ENCODE measurements around the gene DNAJC10. TPM values are rescaled to one million over a fixed set of nuclear protein-coding genes. Genes with fewer than 3 reads are reported as not detected.
A peak's percentile ranks its signal among the peaks of the same experiment; 100 is the strongest.

The DNAJC10 gene
- total RNA-seq, 2 donors from 2014 or later: 42.8 to 52.9 TPM

GRCh38 chr2:182754231-182754630 is 38.2 kb downstream of the DNAJC10 start:
- intact Hi-C loops (cut with DNase I): no loop called here
- H3K4me3 ChIP-seq: no peak overlapping the region
- no peaks in the 10 kb centered on the region for H3K27me3 ChIP-seq (replicated peaks; ENCODE audit: insufficient read depth)
- no peaks in the 10 kb centered on the region for H3K36me3 ChIP-seq
- no peaks in the 10 kb centered on the region for H3K9me3 ChIP-seq
- no peaks in the 10 kb centered on the region for H3K4me1 ChIP-seq (replicated peaks)
- no peak overlapping the region for H3K27ac ChIP-seq
- no peak for DNase-seq (ENCODE audit: low spot score)
- TF ChIP-seq POLR2A (IDR thresholded peaks at IDR 0.05): no peak
- TF ChIP-seq CTCF (IDR thresholded peaks at IDR 0.05): no peak
- no peak for TF ChIP-seq POLR2AphosphoS5 (IDR thresholded peaks at IDR 0.05)

GRCh38 chr2:182758379-182758778 is 42.3 kb downstream of the DNAJC10 start:
- H3K4me1 ChIP-seq (replicated peaks): no peaks in the 10 kb centered on the region
- no peaks in the 10 kb centered on the region for H3K9me3 ChIP-seq
- no peaks in the 10 kb centered on the region for H3K27me3 ChIP-seq (replicated peaks; ENCODE audit: insufficient read depth)
- H3K36me3 ChIP-seq: no peaks in the 10 kb centered on the region
- no peak overlapping the region for H3K4me3 ChIP-seq
- no peak overlapping the region for H3K27ac ChIP-seq
- TF ChIP-seq POLR2A (IDR thresholded peaks at IDR 0.05) (no peak), POLR2AphosphoS5 (IDR thresholded peaks at IDR 0.05) (no peak), CTCF (IDR thresholded peaks at IDR 0.05) (no peak)
- 65% methylated on average over 1 of the region's 1 CpG for WGBS
- intact Hi-C loops (cut with DNase I): no loop called here
- DNase-seq (ENCODE audit: low spot score): no peak

- no peaks in the 10 kb centered on the region for H3K4me1 ChIP-seq (replicated peaks)
- intact Hi-C loops (cut with DNase I): loop anchor here (2.0 kb wide), 1 partner anchor 217 kb away; no protein-coding TSS in a partner anchor
- DNase-seq (ENCODE audit: low spot score): no peak
- H3K27me3 ChIP-seq (replicated peaks; ENCODE audit: insufficient read depth): no peaks in the 10 kb centered on the region
- H3K27ac ChIP-seq: peak overlapping the region in 1 of 2 donors; percentile 45
- 37% methylated on average over 4 of the region's 4 CpGs for WGBS
- TF ChIP-seq POLR2AphosphoS5 (IDR thresholded peaks at IDR 0.05): no peak
- peak in 3 of 4 experiments; percentile 8 to 30 (median 13) for TF ChIP-seq CTCF (IDR thresholded peaks at IDR 0.05)
- H3K36me3 ChIP-seq: no peaks in the 10 kb centered on the region
- H3K4me3 ChIP-seq: no peak overlapping the region
- no peaks in the 10 kb centered on the region for H3K9me3 ChIP-seq
Observed at GRCh38 chr2:182761903-182762302, 45.8 kb downstream of the DNAJC10 start.

- H3K4me3 ChIP-seq: no peak overlapping the region
- TF ChIP-seq POLR2A (IDR thresholded peaks at IDR 0.05): no peak
- TF ChIP-seq POLR2AphosphoS5 (IDR thresholded peaks at IDR 0.05): no peak
- TF ChIP-seq CTCF (IDR thresholded peaks at IDR 0.05): peak in 2 of 4 experiments; percentile 51 to 54
- WGBS: 44% methylated on average over 11 of the region's 11 CpGs
- no peaks in the 10 kb centered on the region for H3K4me1 ChIP-seq (replicated peaks)
- H3K36me3 ChIP-seq: no peaks in the 10 kb centered on the region
- intact Hi-C loops (cut with DNase I): loop anchor here (2.0 kb wide), 1 partner anchor 215 kb away; no protein-coding TSS in a partner anchor
- DNase-seq (ENCODE audit: low spot score): peak; percentile 20
- no peaks in the 10 kb centered on the region for H3K9me3 ChIP-seq
- no peak overlapping the region for H3K27ac ChIP-seq
- no peaks in the 10 kb centered on the region for H3K27me3 ChIP-seq (replicated peaks; ENCODE audit: insufficient read depth)
Observed at GRCh38 chr2:182763311-182763912, 47.4 kb downstream of the DNAJC10 start.

- Histone ChIP-seq H3K9me3 (no peaks in the 10 kb centered on the region), H3K27me3 (replicated peaks; ENCODE audit: insufficient read depth) (no peaks in the 10 kb centered on the region), H3K36me3 (no peaks in the 10 kb centered on the region), H3K4me3 (no peak overlapping the region), H3K4me1 (replicated peaks) (no peaks in the 10 kb centered on the region), H3K27ac (no peak overlapping the region)
- TF ChIP-seq POLR2A (IDR thresholded peaks at IDR 0.05) (no peak), CTCF (IDR thresholded peaks at IDR 0.05) (no peak), POLR2AphosphoS5 (IDR thresholded peaks at IDR 0.05) (no peak)
- intact Hi-C loops (cut with DNase I): no loop called here
- no peak for DNase-seq (ENCODE audit: low spot score)
- WGBS: 70% methylated on average over 6 of the region's 6 CpGs
Observed at GRCh38 chr2:182766626-182767025, 50.6 kb downstream of the DNAJC10 start.

Measured in prostate gland (tissue), 2 donors.